K562 (cell line): ENCODE results near the gene ARFGAP1. TPM values are rescaled to one million over a fixed set of nuclear protein-coding genes. Genes with fewer than 3 reads are reported as not detected.

Source experiments
- ATAC-seq: fragments of 200-7000 bp; cut with Tn5 transposase; 3 replicates; pipeline ENCODE4 v1.9.1; 2020; ENCODE audit warnings: moderate library complexity
- BruUV-seq: library from RNA; stranded (reverse); fragments of 400-500 nt; replicated peaks from 2 replicates; lab custom pipeline; 2021; lab: Mats Ljungman, UMichigan
- CTCF ChIA-PET: fragments of 300-600 bp; formaldehyde crosslinking; extraction: SDS; loops from one replicate; lab custom pipeline; 2021; ENCODE audit warnings: low intra/inter-chr PET ratio; lab: Yijun Ruan, JAX
- POLR2A ChIA-PET: fragments of 300-600, 350-650 bp; sonication (Branson Sonifier 250); formaldehyde crosslinking; extraction: SDS; loops from one replicate; lab custom pipeline; 2021; ENCODE audit warnings: antibody characterized with exemption, inconsistent platforms; lab: Yijun Ruan, JAX
- DNase-seq, 4 experiments: peaks; one replicate each; pipeline versions ENCODE4 v3.0.0 to v3.0.0-alpha.2; 2011 to 2018; ENCODE audit warnings: low spot score in 3 of 4, mixed read lengths in 3 of 4; ENCODE audit errors: extremely low read depth in 1 of 4
- FAIRE-seq: peaks from 2 replicates; lab custom pipeline; 2011; peaks lifted over from hg19 to GRCh38; lab: Jason Lieb, UNC
- H2AFZ ChIP-seq: 2 replicates; pipeline ENCODE4 v1.6.0; 2011; ENCODE audit warnings: low read depth, low read length, control low read depth, inconsistent platforms
- H3K27ac ChIP-seq: fragments of 200-600 bp; 3 replicates; pipeline ENCODE4 v1.8.0; 2011; ENCODE audit warnings: low read depth, mild to moderate bottlenecking, control low read depth, inconsistent platforms, low read length, moderate library complexity, mixed read lengths; ENCODE audit errors: extremely low read depth
- H3K27me3 ChIP-seq, 2 experiments: fragments of 300-600 bp in 1 of 2; 2 replicates in 1 of 2; 3 replicates in 1 of 2; pipeline versions ENCODE4 v1.6.0 to v1.8.0; 2011; ENCODE audit warnings: inconsistent platforms in 2 of 2, low read length in 2 of 2, mild to moderate bottlenecking in 1 of 2, mixed read lengths in 1 of 2, moderate library complexity in 1 of 2; ENCODE audit not compliant: control insufficient read depth in 2 of 2, insufficient read depth in 2 of 2
- H3K36me3 ChIP-seq: fragments of 300-600 bp; 3 replicates; pipeline ENCODE4 v1.8.0; 2011; ENCODE audit warnings: mild to moderate bottlenecking, low read length, inconsistent platforms; ENCODE audit not compliant: control insufficient read depth, insufficient read depth
- H3K4me1 ChIP-seq, 2 experiments: fragments of 200-600 bp in 1 of 2; replicated peaks in 1 of 2; 2 replicates in 1 of 2; 3 replicates in 1 of 2; pipeline versions ENCODE4 v1.5.1 to v1.8.0; 2011; ENCODE audit warnings: inconsistent platforms in 2 of 2, low read length in 2 of 2, mild to moderate bottlenecking in 1 of 2, mixed read lengths in 1 of 2, moderate library complexity in 1 of 2; ENCODE audit not compliant: control insufficient read depth in 2 of 2, insufficient read depth in 2 of 2
- H3K4me2 ChIP-seq: 2 replicates; pipeline ENCODE4 v1.6.1; 2011; ENCODE audit warnings: low read length, control low read depth, inconsistent platforms, mixed read lengths; ENCODE audit not compliant: insufficient read depth
- H3K4me3 ChIP-seq: fragments of 200-600 bp; sonication (generic), shearing (Covaris generic); 2 replicates; pipeline ENCODE4 v1.5.1; 2016; ENCODE audit warnings: control low read depth, inconsistent platforms
- H3K79me2 ChIP-seq: fragments of 200-600 bp; 3 replicates; pipeline ENCODE4 v1.8.0; 2011; ENCODE audit warnings: low read length, inconsistent platforms; ENCODE audit not compliant: control insufficient read depth, insufficient read depth
- H3K9ac ChIP-seq, 2 experiments: 2 replicates each; pipeline versions ENCODE4 v1.6.0 to v1.6.1; 2011; ENCODE audit warnings: low read depth in 2 of 2, low read length in 2 of 2, control low read depth in 1 of 2, inconsistent platforms in 1 of 2, mild to moderate bottlenecking in 1 of 2, mixed read lengths in 1 of 2; ENCODE audit not compliant: insufficient read depth in 1 of 2
- H3K9me1 ChIP-seq: one replicate; pipeline ENCODE4 v1.6.0; 2011; ENCODE audit warnings: inconsistent platforms, mild to moderate bottlenecking, low read length, moderate library complexity; ENCODE audit not compliant: control insufficient read depth, insufficient read depth
- H3K9me3 ChIP-seq: replicated peaks from 2 replicates; pipeline ENCODE4 v1.5.1; 2011; ENCODE audit warnings: low read depth, low read length, inconsistent platforms; ENCODE audit not compliant: control insufficient read depth, insufficient read depth
- H4K20me1 ChIP-seq: replicated peaks from 2 replicates; pipeline ENCODE4 v1.6.1; 2011; ENCODE audit warnings: low read length, inconsistent platforms, mixed read lengths; ENCODE audit not compliant: control insufficient read depth, insufficient read depth
- CBFB ChIP-seq: sonication (generic); formaldehyde crosslinking; IDR thresholded peaks from 2 replicates; pipeline ENCODE4 v1.4.0; 2020; ENCODE audit warnings: mild to moderate bottlenecking, missing genetic modification reagents
- CBX3 ChIP-seq, 2 experiments: IDR thresholded peaks; 1 replicate in 1 of 2; 2 replicates in 1 of 2; pipeline ENCODE4 v1.6.1; 2012; ENCODE audit warnings: inconsistent platforms in 2 of 2, low read length in 2 of 2, borderline replicate concordance in 1 of 2, control low read depth in 1 of 2
- GABPA ChIP-seq: fragments of 200-800 bp; sonication (Bioruptor generic); conservative IDR thresholded peaks from 2 replicates; pipeline ENCODE4 v1.6.1; 2016; ENCODE audit warnings: low read depth, missing genetic modification characterization, missing compliant biosample characterization
- L3MBTL2 ChIP-seq: fragments of 450-650 bp; IDR thresholded peaks from 2 replicates; pipeline ENCODE4 v1.6.1; 2016; ENCODE audit warnings: mild to moderate bottlenecking, moderate library complexity
- NCOR1 ChIP-seq: fragments of 450-650 bp; IDR thresholded peaks from 2 replicates; pipeline ENCODE4 v1.6.1; 2016; ENCODE audit warnings: mild to moderate bottlenecking, moderate library complexity
- POU5F1 ChIP-seq: fragments of 150-350 bp; IDR thresholded peaks from 2 replicates; pipeline ENCODE4 v1.6.1; 2014; ENCODE audit warnings: borderline replicate concordance, low read length, low read depth, mild to moderate bottlenecking; ENCODE audit not compliant: partially characterized antibody
- SAFB ChIP-seq: fragments of 200-400 bp; formaldehyde crosslinking; IDR thresholded peaks from 2 replicates; pipeline ENCODE4 v1.6.1; 2017; ENCODE audit warnings: low read depth, low read length, borderline replicate concordance
- TARDBP ChIP-seq: fragments of 450-650 bp; IDR thresholded peaks from 2 replicates; pipeline ENCODE4 v1.6.1; 2016
- ZBED1 ChIP-seq: IDR thresholded peaks from 2 replicates; pipeline ENCODE4 v1.6.1; 2014
- ZKSCAN8 ChIP-seq: fragments of 200-800 bp; sonication (Bioruptor generic); IDR thresholded peaks from 2 replicates; pipeline ENCODE4 v1.6.1; 2016; ENCODE audit warnings: missing genetic modification characterization, missing compliant biosample characterization
- ZNF347 ChIP-seq: fragments of 450-650 bp; formaldehyde crosslinking; IDR thresholded peaks from 2 replicates; pipeline ENCODE4 v1.4.0; 2020; ENCODE audit warnings: low read depth, mild to moderate bottlenecking, moderate library complexity
- WGBS: fragments of 100-300 bp; shearing (Covaris generic); methylation state at CpG from one replicate; pipeline ENCODE4 v1.1.6; 2016; ENCODE audit warnings: low coverage, mixed read lengths; ENCODE audit not compliant: insufficient coverage; ENCODE audit errors: missing lambda C conversion rate; 5-methylcytosine and 5-hydroxymethylcytosine counted together
- in situ Hi-C: fragments of 300-500 bp; cut with MboI; formaldehyde crosslinking; loops from 4 replicates; pipeline ENCODE4 v1.15.0; 2018; ENCODE audit warnings: inconsistent platforms, mixed read lengths
- intact Hi-C: fragments of 100-400 bp; cut with micrococcal nuclease; formaldehyde crosslinking; loops from 2 replicates; pipeline ENCODE4 v1.14.2; 2022
- polyA plus RNA-seq, 8 experiments: library from polyadenylated mRNA; depleted of rRNA in 4 of 8; stranded (reverse) in 5 of 8; unstranded in 3 of 8; fragments of >200 nt; fragmentation: Nextera tagmentation in 2 of 8; fragmentation: Illumina TruSeq in 1 of 8; extraction: Ambion mirVana in 2 of 8; extraction: Trizol in 1 of 8; gene quantifications; 2 replicates each; pipeline versions ENCODE4 v1.2.1 to v1.2.3, GENCODE V29; 2011 to 2014; ENCODE audit warnings: inconsistent platforms in 1 of 8, missing spikeins in 1 of 8
- total RNA-seq, 7 experiments: library from RNA; depleted of rRNA in 6 of 7; stranded (reverse); fragments of >200 nt in 6 of 7; fragmentation: Illumina TruSeq in 2 of 7; extraction: Trizol in 2 of 7; gene quantifications; 2 replicates each; pipeline versions ENCODE4 v1.2.1 to v1.2.3, GENCODE V29; 2011 to 2021; ENCODE audit warnings: low replicate concordance in 1 of 7
- TF ChIP-seq, protein P1 (sequence below): fragments of 150-350 bp; conservative IDR thresholded peaks from 2 replicates; pipeline ENCODE4 v1.6.1; 2014; ENCODE audit warnings: low read length
- TF ChIP-seq, protein P2 (sequence below): sonication (generic); formaldehyde crosslinking; IDR thresholded peaks from 2 replicates; pipeline ENCODE4 v1.8.1; 2023; ENCODE audit warnings: mild to moderate bottlenecking, missing genetic modification reagents
- TF ChIP-seq, protein P3 (sequence below): fragments of 450-650 bp; formaldehyde crosslinking; IDR thresholded peaks from 2 replicates; pipeline ENCODE4 v1.4.0; 2022; ENCODE audit warnings: missing genetic modification characterization

Gene ARFGAP1
- total and polyA plus RNA-seq, 9 of the 15 experiments (the other 6 are each of a cell fraction or from before 2014, with no cell fraction given) = 0.53 to 102 (median 33.5) TPM

DNA sequence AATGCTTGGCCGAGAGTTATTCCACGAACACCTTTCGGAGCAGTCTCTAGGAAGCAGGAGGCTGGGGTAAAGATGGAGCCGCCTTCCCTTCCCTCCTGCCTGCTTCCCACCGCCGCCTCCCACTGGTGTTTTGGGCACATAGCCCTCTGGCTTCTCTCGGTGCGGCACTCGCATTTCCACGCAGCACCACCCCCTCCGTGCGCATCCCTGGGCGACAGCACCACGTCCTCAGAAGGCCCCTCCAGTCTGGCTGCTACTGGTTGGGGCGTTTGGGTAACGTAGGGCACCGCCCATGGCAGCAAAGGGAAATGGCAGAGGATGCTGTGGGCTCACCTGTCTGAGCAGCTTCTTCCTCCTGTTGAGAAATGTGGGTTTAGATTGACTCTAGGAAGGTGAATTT is 22.8 kb downstream of the ARFGAP1 start:
- ChIA-PET CTCF (no interaction called here), POLR2A (interaction anchor here (0.6 to 5.7 kb wide), 4 partner anchors 8 to 166 kb away, joined by 3 to 28 read pairs (median 7); no protein-coding TSS in a partner anchor)
- H3K4me3 ChIP-seq = no peak overlapping the region
- peaks cover 0 to 65% of the 10 kb centered on the region in 2 experiments; a peak in 2 of 5 replicates for H3K4me1 ChIP-seq
- in situ Hi-C loops = no loop called here
- FAIRE-seq = no peak
- no peak overlapping the region for H3K27ac ChIP-seq
- no peak for ATAC-seq
- H3K9ac ChIP-seq = 0 out of 4 replicates have a peak overlapping the region, but pooled peaks of 1 of the 2 experiments have one; percentile 20
- 0 out of 3 replicates have a peak, but pooled peaks cover under 1% of the 10 kb centered on the region for H3K36me3 ChIP-seq
- intact Hi-C loops = no loop called here
- no peaks in the 10 kb centered on the region for H3K79me2 ChIP-seq
- H4K20me1 ChIP-seq = peaks cover 27% of the 10 kb centered on the region
- no TSS peak for BruUV-seq
- peaks cover 12 to 38% of the 10 kb centered on the region in 2 experiments; a peak in 4 of 5 replicates for H3K27me3 ChIP-seq
- H2AFZ ChIP-seq = no peak overlapping the region
- H3K4me2 ChIP-seq = no peak overlapping the region
- H3K9me1 ChIP-seq = peaks cover 6% of the 10 kb centered on the region
- no peak for DNase-seq
- no peaks in the 10 kb centered on the region for H3K9me3 ChIP-seq
- WGBS = 7% methylated on average over 13 of the region's 17 CpGs
- TF ChIP-seq L3MBTL2 = no peak
- no peak for TF ChIP-seq GABPA (tag)
- no peak for TF ChIP-seq POU5F1
- TF ChIP-seq CBFB = no peak
- no peak for TF ChIP-seq ZNF347
- TF ChIP-seq SAFB = 0 out of 2 replicates have a peak, but pooled peaks have one; percentile 66
- TF ChIP-seq NCOR1 = no peak
- TF ChIP-seq, protein P1, sequence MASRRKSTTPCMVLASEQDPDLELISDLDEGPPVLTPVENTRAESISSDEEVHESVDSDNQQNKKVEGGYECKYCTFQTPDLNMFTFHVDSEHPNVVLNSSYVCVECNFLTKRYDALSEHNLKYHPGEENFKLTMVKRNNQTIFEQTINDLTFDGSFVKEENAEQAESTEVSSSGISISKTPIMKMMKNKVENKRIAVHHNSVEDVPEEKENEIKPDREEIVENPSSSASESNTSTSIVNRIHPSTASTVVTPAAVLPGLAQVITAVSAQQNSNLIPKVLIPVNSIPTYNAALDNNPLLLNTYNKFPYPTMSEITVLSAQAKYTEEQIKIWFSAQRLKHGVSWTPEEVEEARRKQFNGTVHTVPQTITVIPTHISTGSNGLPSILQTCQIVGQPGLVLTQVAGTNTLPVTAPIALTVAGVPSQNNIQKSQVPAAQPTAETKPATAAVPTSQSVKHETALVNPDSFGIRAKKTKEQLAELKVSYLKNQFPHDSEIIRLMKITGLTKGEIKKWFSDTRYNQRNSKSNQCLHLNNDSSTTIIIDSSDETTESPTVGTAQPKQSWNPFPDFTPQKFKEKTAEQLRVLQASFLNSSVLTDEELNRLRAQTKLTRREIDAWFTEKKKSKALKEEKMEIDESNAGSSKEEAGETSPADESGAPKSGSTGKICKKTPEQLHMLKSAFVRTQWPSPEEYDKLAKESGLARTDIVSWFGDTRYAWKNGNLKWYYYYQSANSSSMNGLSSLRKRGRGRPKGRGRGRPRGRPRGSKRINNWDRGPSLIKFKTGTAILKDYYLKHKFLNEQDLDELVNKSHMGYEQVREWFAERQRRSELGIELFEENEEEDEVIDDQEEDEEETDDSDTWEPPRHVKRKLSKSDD = no peak
- no peak for TF ChIP-seq TARDBP
- TF ChIP-seq, protein P2, sequence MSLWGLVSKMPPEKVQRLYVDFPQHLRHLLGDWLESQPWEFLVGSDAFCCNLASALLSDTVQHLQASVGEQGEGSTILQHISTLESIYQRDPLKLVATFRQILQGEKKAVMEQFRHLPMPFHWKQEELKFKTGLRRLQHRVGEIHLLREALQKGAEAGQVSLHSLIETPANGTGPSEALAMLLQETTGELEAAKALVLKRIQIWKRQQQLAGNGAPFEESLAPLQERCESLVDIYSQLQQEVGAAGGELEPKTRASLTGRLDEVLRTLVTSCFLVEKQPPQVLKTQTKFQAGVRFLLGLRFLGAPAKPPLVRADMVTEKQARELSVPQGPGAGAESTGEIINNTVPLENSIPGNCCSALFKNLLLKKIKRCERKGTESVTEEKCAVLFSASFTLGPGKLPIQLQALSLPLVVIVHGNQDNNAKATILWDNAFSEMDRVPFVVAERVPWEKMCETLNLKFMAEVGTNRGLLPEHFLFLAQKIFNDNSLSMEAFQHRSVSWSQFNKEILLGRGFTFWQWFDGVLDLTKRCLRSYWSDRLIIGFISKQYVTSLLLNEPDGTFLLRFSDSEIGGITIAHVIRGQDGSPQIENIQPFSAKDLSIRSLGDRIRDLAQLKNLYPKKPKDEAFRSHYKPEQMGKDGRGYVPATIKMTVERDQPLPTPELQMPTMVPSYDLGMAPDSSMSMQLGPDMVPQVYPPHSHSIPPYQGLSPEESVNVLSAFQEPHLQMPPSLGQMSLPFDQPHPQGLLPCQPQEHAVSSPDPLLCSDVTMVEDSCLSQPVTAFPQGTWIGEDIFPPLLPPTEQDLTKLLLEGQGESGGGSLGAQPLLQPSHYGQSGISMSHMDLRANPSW (CRISPR knock-in tag) = no peak
- no peak for TF ChIP-seq ZBED1
- TF ChIP-seq CBX3 (IDR thresholded peaks at IDR 0.05; ENCODE audit: borderline replicate concordance in 1 of 2, low read length in 2 of 2) = no peak
- TF ChIP-seq, protein P3, sequence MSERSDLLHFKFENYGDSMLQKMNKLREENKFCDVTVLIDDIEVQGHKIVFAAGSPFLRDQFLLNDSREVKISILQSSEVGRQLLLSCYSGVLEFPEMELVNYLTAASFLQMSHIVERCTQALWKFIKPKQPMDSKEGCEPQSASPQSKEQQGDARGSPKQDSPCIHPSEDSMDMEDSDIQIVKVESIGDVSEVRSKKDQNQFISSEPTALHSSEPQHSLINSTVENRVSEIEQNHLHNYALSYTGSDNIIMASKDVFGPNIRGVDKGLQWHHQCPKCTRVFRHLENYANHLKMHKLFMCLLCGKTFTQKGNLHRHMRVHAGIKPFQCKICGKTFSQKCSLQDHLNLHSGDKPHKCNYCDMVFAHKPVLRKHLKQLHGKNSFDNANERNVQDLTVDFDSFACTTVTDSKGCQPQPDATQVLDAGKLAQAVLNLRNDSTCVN = no peak
- TF ChIP-seq ZKSCAN8 = no peak
